H1 (cell line): ENCODE measurements around the gene RNF149. TPM values are rescaled to one million over a fixed set of nuclear protein-coding genes. Genes with fewer than 3 reads are reported as not detected.

Source experiments
- CEBPB ChIP-seq: IDR thresholded peaks from 2 replicates; pipeline ENCODE4 v1.6.1; 2012; ENCODE audit warnings: low read depth, low read length
- EGR1 ChIP-seq: IDR thresholded peaks from 2 replicates; pipeline ENCODE4 v1.6.1; 2011; ENCODE audit warnings: low read depth, low read length, borderline replicate concordance
- NRF1 ChIP-seq: IDR thresholded peaks from 2 replicates; pipeline ENCODE4 v1.6.1; 2011; ENCODE audit warnings: mild to moderate bottlenecking, low read depth, low read length, improper control_type of control experiment
- PHF8 ChIP-seq: fragments of 200-600 bp; sonication (generic); conservative IDR thresholded peaks from 2 replicates; pipeline ENCODE4 v1.7.1; 2012; ENCODE audit warnings: low read depth, mild to moderate bottlenecking, inconsistent platforms, low read length, moderate library complexity
- POLR2AphosphoS5 ChIP-seq: IDR thresholded peaks from 2 replicates; pipeline ENCODE4 v1.6.1; 2011; ENCODE audit warnings: low read depth, low read length
- RXRA ChIP-seq: IDR thresholded peaks from 2 replicates; pipeline ENCODE4 v1.6.1; 2011; ENCODE audit warnings: low read depth, mild to moderate bottlenecking, low read length, moderate library complexity; ENCODE audit not compliant: insufficient read depth
- SRF ChIP-seq: IDR thresholded peaks from 2 replicates; pipeline ENCODE4 v1.6.1; 2011; ENCODE audit warnings: mild to moderate bottlenecking, low read depth, low read length, moderate library complexity
- SUZ12 ChIP-seq: fragments of 200-600 bp; sonication (generic); IDR thresholded peaks from 2 replicates; pipeline ENCODE4 v1.6.1; 2012; ENCODE audit warnings: mild to moderate bottlenecking, inconsistent platforms, low read length, moderate library complexity, mixed read lengths
- TAF1 ChIP-seq: IDR thresholded peaks from 2 replicates; pipeline ENCODE4 v1.6.1; 2011; ENCODE audit warnings: mild to moderate bottlenecking, low read depth, low read length
- YY1 ChIP-seq: IDR thresholded peaks from 2 replicates; pipeline ENCODE4 v1.6.1; 2011; ENCODE audit warnings: low read depth, mild to moderate bottlenecking, low read length
- polyA plus RNA-seq, 7 experiments: library from polyadenylated mRNA; depleted of rRNA in 3 of 7; stranded (reverse) in 5 of 7; unstranded in 2 of 7; fragments of >200 nt in 5 of 7; fragments of 200-250 nt in 2 of 7; gene quantifications; 1 replicate in 5 of 7; 2 replicates in 1 of 7; 4 replicates in 1 of 7; pipeline versions ENCODE4 v1.2.1 to v1.2.3, GENCODE V29; 2011 to 2013; ENCODE audit warnings: missing spikeins in 2 of 7, mixed read lengths in 2 of 7
- total RNA-seq: library from RNA; stranded (reverse); fragmentation: NEBNext Ultra II Directional; extraction: Animal tissue kit (Norgen Biotek cat#: 25700); gene quantifications from 2 replicates; pipeline ENCODE4 v1.2.1, GENCODE V29; 2021
- TF ChIP-seq, protein P1 (sequence below): fragments of 300-600 bp; sonication (generic); IDR thresholded peaks from 2 replicates; pipeline ENCODE4 v1.7.1; 2012; ENCODE audit warnings: low read length, moderate library complexity, mild to moderate bottlenecking, inconsistent platforms; ENCODE audit not compliant: insufficient replicate concordance
- TF ChIP-seq, protein P2 (sequence below): IDR thresholded peaks from 2 replicates; pipeline ENCODE4 v1.6.1; 2011; ENCODE audit warnings: low read length, improper control_type of control experiment

Gene RNF149
- total and polyA plus RNA-seq, 2 of the 8 experiments (the other 6 are each of a cell fraction or from before 2014, with no cell fraction given), result 16.6 to 28.2 TPM

GRCh38 chr2:101274142-101274541 is 34.4 kb downstream of the RNF149 start (continued):
- TF ChIP-seq, protein P1, sequence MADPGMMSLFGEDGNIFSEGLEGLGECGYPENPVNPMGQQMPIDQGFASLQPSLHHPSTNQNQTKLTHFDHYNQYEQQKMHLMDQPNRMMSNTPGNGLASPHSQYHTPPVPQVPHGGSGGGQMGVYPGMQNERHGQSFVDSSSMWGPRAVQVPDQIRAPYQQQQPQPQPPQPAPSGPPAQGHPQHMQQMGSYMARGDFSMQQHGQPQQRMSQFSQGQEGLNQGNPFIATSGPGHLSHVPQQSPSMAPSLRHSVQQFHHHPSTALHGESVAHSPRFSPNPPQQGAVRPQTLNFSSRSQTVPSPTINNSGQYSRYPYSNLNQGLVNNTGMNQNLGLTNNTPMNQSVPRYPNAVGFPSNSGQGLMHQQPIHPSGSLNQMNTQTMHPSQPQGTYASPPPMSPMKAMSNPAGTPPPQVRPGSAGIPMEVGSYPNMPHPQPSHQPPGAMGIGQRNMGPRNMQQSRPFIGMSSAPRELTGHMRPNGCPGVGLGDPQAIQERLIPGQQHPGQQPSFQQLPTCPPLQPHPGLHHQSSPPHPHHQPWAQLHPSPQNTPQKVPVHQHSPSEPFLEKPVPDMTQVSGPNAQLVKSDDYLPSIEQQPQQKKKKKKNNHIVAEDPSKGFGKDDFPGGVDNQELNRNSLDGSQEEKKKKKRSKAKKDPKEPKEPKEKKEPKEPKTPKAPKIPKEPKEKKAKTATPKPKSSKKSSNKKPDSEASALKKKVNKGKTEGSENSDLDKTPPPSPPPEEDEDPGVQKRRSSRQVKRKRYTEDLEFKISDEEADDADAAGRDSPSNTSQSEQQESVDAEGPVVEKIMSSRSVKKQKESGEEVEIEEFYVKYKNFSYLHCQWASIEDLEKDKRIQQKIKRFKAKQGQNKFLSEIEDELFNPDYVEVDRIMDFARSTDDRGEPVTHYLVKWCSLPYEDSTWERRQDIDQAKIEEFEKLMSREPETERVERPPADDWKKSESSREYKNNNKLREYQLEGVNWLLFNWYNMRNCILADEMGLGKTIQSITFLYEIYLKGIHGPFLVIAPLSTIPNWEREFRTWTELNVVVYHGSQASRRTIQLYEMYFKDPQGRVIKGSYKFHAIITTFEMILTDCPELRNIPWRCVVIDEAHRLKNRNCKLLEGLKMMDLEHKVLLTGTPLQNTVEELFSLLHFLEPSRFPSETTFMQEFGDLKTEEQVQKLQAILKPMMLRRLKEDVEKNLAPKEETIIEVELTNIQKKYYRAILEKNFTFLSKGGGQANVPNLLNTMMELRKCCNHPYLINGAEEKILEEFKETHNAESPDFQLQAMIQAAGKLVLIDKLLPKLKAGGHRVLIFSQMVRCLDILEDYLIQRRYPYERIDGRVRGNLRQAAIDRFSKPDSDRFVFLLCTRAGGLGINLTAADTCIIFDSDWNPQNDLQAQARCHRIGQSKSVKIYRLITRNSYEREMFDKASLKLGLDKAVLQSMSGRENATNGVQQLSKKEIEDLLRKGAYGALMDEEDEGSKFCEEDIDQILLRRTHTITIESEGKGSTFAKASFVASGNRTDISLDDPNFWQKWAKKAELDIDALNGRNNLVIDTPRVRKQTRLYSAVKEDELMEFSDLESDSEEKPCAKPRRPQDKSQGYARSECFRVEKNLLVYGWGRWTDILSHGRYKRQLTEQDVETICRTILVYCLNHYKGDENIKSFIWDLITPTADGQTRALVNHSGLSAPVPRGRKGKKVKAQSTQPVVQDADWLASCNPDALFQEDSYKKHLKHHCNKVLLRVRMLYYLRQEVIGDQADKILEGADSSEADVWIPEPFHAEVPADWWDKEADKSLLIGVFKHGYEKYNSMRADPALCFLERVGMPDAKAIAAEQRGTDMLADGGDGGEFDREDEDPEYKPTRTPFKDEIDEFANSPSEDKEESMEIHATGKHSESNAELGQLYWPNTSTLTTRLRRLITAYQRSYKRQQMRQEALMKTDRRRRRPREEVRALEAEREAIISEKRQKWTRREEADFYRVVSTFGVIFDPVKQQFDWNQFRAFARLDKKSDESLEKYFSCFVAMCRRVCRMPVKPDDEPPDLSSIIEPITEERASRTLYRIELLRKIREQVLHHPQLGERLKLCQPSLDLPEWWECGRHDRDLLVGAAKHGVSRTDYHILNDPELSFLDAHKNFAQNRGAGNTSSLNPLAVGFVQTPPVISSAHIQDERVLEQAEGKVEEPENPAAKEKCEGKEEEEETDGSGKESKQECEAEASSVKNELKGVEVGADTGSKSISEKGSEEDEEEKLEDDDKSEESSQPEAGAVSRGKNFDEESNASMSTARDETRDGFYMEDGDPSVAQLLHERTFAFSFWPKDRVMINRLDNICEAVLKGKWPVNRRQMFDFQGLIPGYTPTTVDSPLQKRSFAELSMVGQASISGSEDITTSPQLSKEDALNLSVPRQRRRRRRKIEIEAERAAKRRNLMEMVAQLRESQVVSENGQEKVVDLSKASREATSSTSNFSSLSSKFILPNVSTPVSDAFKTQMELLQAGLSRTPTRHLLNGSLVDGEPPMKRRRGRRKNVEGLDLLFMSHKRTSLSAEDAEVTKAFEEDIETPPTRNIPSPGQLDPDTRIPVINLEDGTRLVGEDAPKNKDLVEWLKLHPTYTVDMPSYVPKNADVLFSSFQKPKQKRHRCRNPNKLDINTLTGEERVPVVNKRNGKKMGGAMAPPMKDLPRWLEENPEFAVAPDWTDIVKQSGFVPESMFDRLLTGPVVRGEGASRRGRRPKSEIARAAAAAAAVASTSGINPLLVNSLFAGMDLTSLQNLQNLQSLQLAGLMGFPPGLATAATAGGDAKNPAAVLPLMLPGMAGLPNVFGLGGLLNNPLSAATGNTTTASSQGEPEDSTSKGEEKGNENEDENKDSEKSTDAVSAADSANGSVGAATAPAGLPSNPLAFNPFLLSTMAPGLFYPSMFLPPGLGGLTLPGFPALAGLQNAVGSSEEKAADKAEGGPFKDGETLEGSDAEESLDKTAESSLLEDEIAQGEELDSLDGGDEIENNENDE, result no peak
- TF ChIP-seq YY1, result no peak
- TF ChIP-seq, protein P2, sequence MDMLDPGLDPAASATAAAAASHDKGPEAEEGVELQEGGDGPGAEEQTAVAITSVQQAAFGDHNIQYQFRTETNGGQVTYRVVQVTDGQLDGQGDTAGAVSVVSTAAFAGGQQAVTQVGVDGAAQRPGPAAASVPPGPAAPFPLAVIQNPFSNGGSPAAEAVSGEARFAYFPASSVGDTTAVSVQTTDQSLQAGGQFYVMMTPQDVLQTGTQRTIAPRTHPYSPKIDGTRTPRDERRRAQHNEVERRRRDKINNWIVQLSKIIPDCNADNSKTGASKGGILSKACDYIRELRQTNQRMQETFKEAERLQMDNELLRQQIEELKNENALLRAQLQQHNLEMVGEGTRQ, result no peak
- no peak for TF ChIP-seq CEBPB
- no peak for TF ChIP-seq TAF1
- TF ChIP-seq SRF, result no peak
- TF ChIP-seq NRF1, result no peak
- TF ChIP-seq RXRA, result no peak
- no peak for TF ChIP-seq POLR2AphosphoS5
- no peak for TF ChIP-seq SUZ12
- no peak for TF ChIP-seq EGR1
- no peak for TF ChIP-seq PHF8
